PC-9 (cell line): ENCODE measurements around the gene EDN2.

ENCODE experiments used
- CTCF ChIP-seq: fragments of 200-600 bp; sonication (generic); conservative IDR thresholded peaks from 2 replicates; pipeline ENCODE4 v1.6.1; 2017; ENCODE audit warnings: mixed run types, antibody characterized with exemption, mild to moderate bottlenecking, moderate library complexity
- EZH2 ChIP-seq: fragments of 200-600 bp; sonication (generic); IDR thresholded peaks from 2 replicates; pipeline ENCODE4 v1.8.0; 2017; ENCODE audit warnings: antibody characterized with exemption, low read depth

- TF ChIP-seq CTCF, result no peak
- no peak for TF ChIP-seq EZH2
These were observed 48.0 kb downstream of the EDN2 start for GRCh38 chr1:41436281-41437010.
